ENCODE data around the gene GTF3C6.

DNA sequence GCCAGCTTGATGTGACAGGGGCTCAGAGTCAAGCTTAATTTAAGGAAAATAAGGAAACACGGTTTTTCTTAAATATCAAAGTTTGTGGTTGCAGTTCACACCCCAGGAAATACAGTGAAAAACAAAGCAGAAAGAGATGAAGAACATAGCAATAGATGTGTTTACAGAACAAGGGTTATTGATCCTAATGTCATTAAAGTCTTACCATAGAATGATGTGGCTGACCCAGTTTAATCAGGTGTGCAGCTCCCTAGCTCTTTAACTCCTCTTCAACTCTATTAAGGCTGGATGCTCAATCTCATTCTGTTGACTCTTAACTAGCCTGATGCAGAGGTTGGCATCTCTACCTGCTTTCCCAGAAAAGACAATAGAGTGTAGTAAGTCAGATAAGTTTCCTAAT is 7.5 kb upstream of the GTF3C6 start:
- TF ChIP-seq, protein P1, sequence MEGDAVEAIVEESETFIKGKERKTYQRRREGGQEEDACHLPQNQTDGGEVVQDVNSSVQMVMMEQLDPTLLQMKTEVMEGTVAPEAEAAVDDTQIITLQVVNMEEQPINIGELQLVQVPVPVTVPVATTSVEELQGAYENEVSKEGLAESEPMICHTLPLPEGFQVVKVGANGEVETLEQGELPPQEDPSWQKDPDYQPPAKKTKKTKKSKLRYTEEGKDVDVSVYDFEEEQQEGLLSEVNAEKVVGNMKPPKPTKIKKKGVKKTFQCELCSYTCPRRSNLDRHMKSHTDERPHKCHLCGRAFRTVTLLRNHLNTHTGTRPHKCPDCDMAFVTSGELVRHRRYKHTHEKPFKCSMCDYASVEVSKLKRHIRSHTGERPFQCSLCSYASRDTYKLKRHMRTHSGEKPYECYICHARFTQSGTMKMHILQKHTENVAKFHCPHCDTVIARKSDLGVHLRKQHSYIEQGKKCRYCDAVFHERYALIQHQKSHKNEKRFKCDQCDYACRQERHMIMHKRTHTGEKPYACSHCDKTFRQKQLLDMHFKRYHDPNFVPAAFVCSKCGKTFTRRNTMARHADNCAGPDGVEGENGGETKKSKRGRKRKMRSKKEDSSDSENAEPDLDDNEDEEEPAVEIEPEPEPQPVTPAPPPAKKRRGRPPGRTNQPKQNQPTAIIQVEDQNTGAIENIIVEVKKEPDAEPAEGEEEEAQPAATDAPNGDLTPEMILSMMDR (IDR thresholded peaks at IDR 0.05): no peak
- TF ChIP-seq POLR2A (IDR thresholded peaks at IDR 0.05): no peak
